Activated CD8-positive, alpha-beta T cell treated with anti-CD3 and anti-CD28 coated beads for 36 hours (primary cell): ENCODE measurements around the gene ADAMTS2. TPM values are rescaled to one million over a fixed set of nuclear protein-coding genes. Genes with fewer than 3 reads are reported as not detected.
"Not testable (repeated sequence)": the region's sequence is repeated elsewhere in the genome, so short reads cannot be mapped to it uniquely, and the experiment has no call there.

Experiments used
- ATAC-seq: fragments of 200-7000 bp; cut with Tn5 transposase; one replicate; pipeline ENCODE4 v1.10.0; 2021; ENCODE audit warnings: mild to moderate bottlenecking, moderate library complexity
- CTCF ChIA-PET: fragments of 350-600 bp; sonication (Branson Sonifier 250); formaldehyde crosslinking; loops from one replicate; lab custom pipeline; 2021; ENCODE audit warnings: antibody characterized with exemption; lab: Charles Lee
- POLR2A ChIA-PET: fragments of 350-600 bp; sonication (Branson Sonifier 250); formaldehyde crosslinking; loops from one replicate; lab custom pipeline; 2021; ENCODE audit warnings: antibody characterized with exemption; lab: Charles Lee
- DNase-seq: peaks from one replicate; pipeline ENCODE4 v3.0.0-alpha.2; 2020
- H3K27ac Mint-ChIP-seq: one replicate; pipeline ENCODE4 v1.8.0; 2021; ENCODE audit warnings: mild to moderate bottlenecking, mixed read lengths
- H3K27me3 Mint-ChIP-seq: one replicate; pipeline ENCODE4 v1.8.0; 2021; ENCODE audit warnings: mixed read lengths
- H3K36me3 Mint-ChIP-seq: one replicate; pipeline ENCODE4 v1.8.0; 2021; ENCODE audit warnings: low read depth, mixed read lengths
- H3K4me1 Mint-ChIP-seq: one replicate; pipeline ENCODE4 v1.8.0; 2021; ENCODE audit warnings: low read depth, mixed read lengths
- H3K4me3 Mint-ChIP-seq: one replicate; pipeline ENCODE4 v1.8.0; 2021; ENCODE audit warnings: mild to moderate bottlenecking, moderate library complexity, mixed read lengths
- H3K9me3 Mint-ChIP-seq: one replicate; pipeline ENCODE4 v1.8.0; 2021; ENCODE audit warnings: mixed read lengths
- CTCF ChIP-seq: fragments of 200-600 bp; IDR thresholded peaks from one replicate; pipeline ENCODE4 v1.8.0; 2022; ENCODE audit warnings: antibody characterized with exemption, mild to moderate bottlenecking
- intact Hi-C: fragments of 100-400 bp; cut with micrococcal nuclease; formaldehyde crosslinking; loops from one replicate; pipeline ENCODE4 v1.10.0; 2022
- total RNA-seq, 2 experiments: library from RNA; stranded (reverse); gene quantifications; one replicate each; pipeline ENCODE4 v1.2.3, GENCODE V29; 2021

Gene ADAMTS2
- total RNA-seq, 2 experiments from 2014 or later = not detected

- H3K9me3 Mint-ChIP-seq = peaks cover 42% of the 10 kb centered on the region
- H3K36me3 Mint-ChIP-seq = no peaks in the 10 kb centered on the region
- H3K27ac Mint-ChIP-seq = no peak overlapping the region
- intact Hi-C loops = no loop called here
- DNase-seq = no peak
- H3K4me1 Mint-ChIP-seq = no peaks in the 10 kb centered on the region
- ChIA-PET POLR2A (no interaction called here), CTCF (no interaction called here)
- no peak for TF ChIP-seq CTCF
- no peaks in the 10 kb centered on the region for H3K27me3 Mint-ChIP-seq
- H3K4me3 Mint-ChIP-seq = no peak overlapping the region
- ATAC-seq = no peak
Observed at GRCh38 chr5:179111267-179112207, 233.7 kb downstream of the ADAMTS2 start.

GRCh38 chr5:179110528-179110927, 234.7 kb downstream of the ADAMTS2 start:
- Mint-ChIP-seq H3K4me1 (no peaks in the 10 kb centered on the region), H3K4me3 (no peak overlapping the region), H3K36me3 (no peaks in the 10 kb centered on the region), H3K27me3 (no peaks in the 10 kb centered on the region), H3K9me3 (peaks cover 36% of the 10 kb centered on the region), H3K27ac (no peak overlapping the region)
- POLR2A ChIA-PET = no interaction called here
- no peak for DNase-seq
- intact Hi-C loops = no loop called here
- CTCF ChIA-PET = no interaction called here
- no peak for TF ChIP-seq CTCF
- ATAC-seq = no peak

GRCh38 chr5:179101282-179101681, 244.0 kb downstream of the ADAMTS2 start:
- H3K4me3 Mint-ChIP-seq, H3K4me1 Mint-ChIP-seq, H3K36me3 Mint-ChIP-seq, H3K27me3 Mint-ChIP-seq, H3K27ac Mint-ChIP-seq, ATAC-seq, POLR2A ChIA-PET, DNase-seq, intact Hi-C loops, CTCF ChIA-PET: not testable (repeated sequence)
- peaks cover 22% of the 10 kb centered on the region for H3K9me3 Mint-ChIP-seq

- ATAC-seq (no peak), DNase-seq (no peak)
- POLR2A ChIA-PET = no interaction called here
- TF ChIP-seq CTCF = no peak
- Mint-ChIP-seq H3K9me3 (peaks cover 61% of the 10 kb centered on the region), H3K27ac (no peak overlapping the region), H3K4me1 (no peaks in the 10 kb centered on the region), H3K36me3 (peaks cover 12% of the 10 kb centered on the region), H3K27me3 (no peaks in the 10 kb centered on the region), H3K4me3 (no peak overlapping the region)
- CTCF ChIA-PET = no interaction called here
- intact Hi-C loops = no loop called here
Observed at GRCh38 chr5:179089502-179089901, 255.8 kb downstream of the ADAMTS2 start.

GRCh38 chr5:179080724-179081123, 264.5 kb downstream of the ADAMTS2 start:
- Mint-ChIP-seq H3K4me1 (no peaks in the 10 kb centered on the region), H3K36me3 (peaks cover 63% of the 10 kb centered on the region), H3K27me3 (no peaks in the 10 kb centered on the region), H3K9me3 (peaks cover 66% of the 10 kb centered on the region), H3K4me3 (no peak overlapping the region), H3K27ac (no peak overlapping the region)
- CTCF ChIA-PET = no interaction called here
- TF ChIP-seq CTCF = no peak
- intact Hi-C loops = no loop called here
- POLR2A ChIA-PET = no interaction called here
- ATAC-seq (no peak), DNase-seq (no peak)
